Measurements from ENCODE around the gene ERMAP. TPM values are rescaled to one million over a fixed set of nuclear protein-coding genes. Genes with fewer than 3 reads are reported as not detected.
A peak's percentile ranks its signal among the peaks of the same experiment; 100 is the strongest.
"Not testable (repeated sequence)": the region's sequence is repeated elsewhere in the genome, so short reads cannot be mapped to it uniquely, and the experiment has no call there.

Gene ERMAP
- total and polyA plus RNA-seq, 5 experiments from 2014 or later = 1.1 to 9.4 (median 2.9) TPM

GRCh38 chr1:42847721-42848460 lies 31.0 kb downstream of the ERMAP start:
- POLR2A ChIA-PET = interaction anchor here (0.6 to 2.1 kb wide), 3 partner anchors 63 to 236 kb away, joined by 3 to 9 read pairs (median 5); partner anchors contain the start of genes TMEM269 and YBX1
- Mint-ChIP-seq H3K36me3 (peaks cover 17 to 28% (median 27%) of the 10 kb centered on the region in 3 donors), H3K27me3 (no peaks in the 10 kb centered on the region), H3K9me3 (peaks cover 0 to 15% (median 3%) of the 10 kb centered on the region in 9 donors), H3K27ac (peak overlapping the region in 8 of 10 donors; percentile 10 to 94 (median 53)), H3K4me3 (peak overlapping the region; percentile 86 to 100 (median 96)), H3K4me1 (peaks cover 29 to 48% (median 34%) of the 10 kb centered on the region in 4 donors)
- no peak for ATAC-seq
- DNase-seq = no peak

GRCh38 chr1:42848823-42849537 lies 32.1 kb downstream of the ERMAP start:
- ATAC-seq (no peak), DNase-seq (no peak)
- Mint-ChIP-seq H3K4me1 (peaks cover 29 to 48% (median 32%) of the 10 kb centered on the region in 4 donors), H3K9me3 (peaks cover 0 to 15% (median 3%) of the 10 kb centered on the region in 9 donors), H3K36me3 (peaks cover 17 to 28% (median 25%) of the 10 kb centered on the region in 3 donors), H3K4me3 (no peak overlapping the region), H3K27ac (no peak overlapping the region), H3K27me3 (no peaks in the 10 kb centered on the region)
- POLR2A ChIA-PET = interaction anchor here (0.6 kb wide), 1 partner anchor 25 kb away, joined by 3 read pairs; no protein-coding TSS in a partner anchor

- no peak overlapping the region for H3K4me3 Mint-ChIP-seq
- no peak for DNase-seq
- no peak for ATAC-seq
- peaks cover 27 to 48% (median 32%) of the 10 kb centered on the region in 4 donors for H3K4me1 Mint-ChIP-seq
- POLR2A ChIA-PET = no interaction called here
- peaks cover 0 to 15% (median 3%) of the 10 kb centered on the region in 9 donors for H3K9me3 Mint-ChIP-seq
- H3K27me3 Mint-ChIP-seq = no peaks in the 10 kb centered on the region
- peaks cover 17 to 28% (median 25%) of the 10 kb centered on the region in 3 donors for H3K36me3 Mint-ChIP-seq
- H3K27ac Mint-ChIP-seq = peak overlapping the region in 1 of 10 donors; percentile 2
Measured at GRCh38 chr1:42849944-42850343, 33.0 kb downstream of the ERMAP start.

- Mint-ChIP-seq H3K9me3 (peaks cover 0 to 15% (median 3%) of the 10 kb centered on the region in 9 donors), H3K36me3 (peaks cover 17 to 28% (median 25%) of the 10 kb centered on the region in 3 donors), H3K27ac (no peak overlapping the region), H3K4me3 (no peak overlapping the region), H3K27me3 (no peaks in the 10 kb centered on the region), H3K4me1 (peaks cover 26 to 41% (median 29%) of the 10 kb centered on the region in 4 donors)
- ATAC-seq (no peak), DNase-seq (no peak)
- POLR2A ChIA-PET = no interaction called here
Measured at GRCh38 chr1:42851420-42851819, 34.5 kb downstream of the ERMAP start.

GRCh38 chr1:42851960-42852607 lies 35.2 kb downstream of the ERMAP start:
- DNase-seq = no peak
- Mint-ChIP-seq H3K9me3 (peaks cover 0 to 15% (median 3%) of the 10 kb centered on the region in 9 donors), H3K27ac (peak overlapping the region in 2 of 10 donors; percentile 20 to 36), H3K4me1 (peaks cover 23 to 37% (median 26%) of the 10 kb centered on the region in 4 donors), H3K27me3 (no peaks in the 10 kb centered on the region), H3K36me3 (peaks cover 17 to 30% (median 25%) of the 10 kb centered on the region in 3 donors), H3K4me3 (no peak overlapping the region)
- ATAC-seq = no peak
- POLR2A ChIA-PET = no interaction called here

- DNase-seq = no peak
- no peaks in the 10 kb centered on the region for H3K27me3 Mint-ChIP-seq
- ATAC-seq = no peak
- H3K4me3 Mint-ChIP-seq = no peak overlapping the region
- peak overlapping the region in 2 of 10 donors; percentile 20 to 36 for H3K27ac Mint-ChIP-seq
- peaks cover 18 to 32% (median 20%) of the 10 kb centered on the region in 4 donors for H3K4me1 Mint-ChIP-seq
- H3K36me3 Mint-ChIP-seq = peaks cover 17 to 32% (median 25%) of the 10 kb centered on the region in 3 donors
- H3K9me3 Mint-ChIP-seq = peaks cover 0 to 15% (median 3%) of the 10 kb centered on the region in 9 donors
- POLR2A ChIA-PET = no interaction called here
Measured at GRCh38 chr1:42852608-42852980, 35.7 kb downstream of the ERMAP start.

- H3K9me3 Mint-ChIP-seq = peaks cover 0 to 15% (median 3%) of the 10 kb centered on the region in 9 donors
- H3K27ac Mint-ChIP-seq = peak overlapping the region in 1 of 10 donors; percentile 25
- H3K4me3 Mint-ChIP-seq = no peak overlapping the region
- peaks cover 12 to 25% (median 14%) of the 10 kb centered on the region in 4 donors for H3K4me1 Mint-ChIP-seq
- DNase-seq (no peak), ATAC-seq (no peak)
- H3K27me3 Mint-ChIP-seq = no peaks in the 10 kb centered on the region
- POLR2A ChIA-PET = no interaction called here
- peaks cover 17 to 32% (median 25%) of the 10 kb centered on the region in 3 donors for H3K36me3 Mint-ChIP-seq
Measured at GRCh38 chr1:42853116-42853884, 36.4 kb downstream of the ERMAP start.

GRCh38 chr1:42856554-42856953 lies 39.6 kb downstream of the ERMAP start:
- H3K4me3 Mint-ChIP-seq, ATAC-seq, DNase-seq, H3K4me1 Mint-ChIP-seq, H3K27ac Mint-ChIP-seq: not testable (repeated sequence)
- POLR2A ChIA-PET = interaction anchor here (0.9 kb wide), 1 partner anchor 11 kb away, joined by 3 read pairs; the partner anchor contains the start of gene ZNF691
- H3K9me3 Mint-ChIP-seq = peaks cover 4 to 22% (median 13%) of the 10 kb centered on the region in 9 donors
- H3K36me3 Mint-ChIP-seq = peaks cover 10 to 13% (median 12%) of the 10 kb centered on the region in 3 donors
- peaks cover 7 to 24% (median 13%) of the 10 kb centered on the region in 5 donors for H3K27me3 Mint-ChIP-seq

- peaks cover 14 to 37% (median 22%) of the 10 kb centered on the region in 5 donors for H3K27me3 Mint-ChIP-seq
- H3K4me1 Mint-ChIP-seq, POLR2A ChIA-PET, H3K4me3 Mint-ChIP-seq, DNase-seq, ATAC-seq: not testable (repeated sequence)
- H3K27ac Mint-ChIP-seq = peak overlapping the region in 2 of 10 donors; percentile 19 to 59
- H3K9me3 Mint-ChIP-seq = peaks cover 4 to 22% (median 12%) of the 10 kb centered on the region in 9 donors
- H3K36me3 Mint-ChIP-seq = peaks cover 4 to 18% (median 12%) of the 10 kb centered on the region in 3 donors
Measured at GRCh38 chr1:42859366-42859765, 42.4 kb downstream of the ERMAP start.

GRCh38 chr1:42860339-42861013 lies 43.6 kb downstream of the ERMAP start:
- DNase-seq (no peak), ATAC-seq (no peak)
- POLR2A ChIA-PET = no interaction called here
- Mint-ChIP-seq H3K4me3 (no peak overlapping the region), H3K36me3 (peaks cover 4 to 18% (median 12%) of the 10 kb centered on the region in 3 donors), H3K9me3 (peaks cover 4 to 22% (median 12%) of the 10 kb centered on the region in 9 donors), H3K27me3 (peaks cover 14 to 37% (median 22%) of the 10 kb centered on the region in 5 donors), H3K27ac (peak overlapping the region in 1 of 10 donors; percentile 18), H3K4me1 (peaks cover 0 to 2% (median 0%) of the 10 kb centered on the region in 4 donors)

- no peak for ATAC-seq
- Mint-ChIP-seq H3K9me3 (peaks cover 4 to 22% (median 12%) of the 10 kb centered on the region in 9 donors), H3K27me3 (peaks cover 14 to 37% (median 22%) of the 10 kb centered on the region in 5 donors), H3K36me3 (peaks cover 4 to 18% (median 12%) of the 10 kb centered on the region in 3 donors), H3K27ac (no peak overlapping the region), H3K4me3 (no peak overlapping the region), H3K4me1 (peaks cover 0 to 2% (median 0%) of the 10 kb centered on the region in 4 donors)
- POLR2A ChIA-PET = no interaction called here
- no peak for DNase-seq
Measured at GRCh38 chr1:42861014-42861399, 44.1 kb downstream of the ERMAP start.
